Stimulated activated CD8-positive, alpha-beta memory T cell treated with anti-CD3 and anti-CD28 coated beads, Interleukin-12 subunit alpha, Interleukin-12 subunit beta, amount 100 ng/mL, for 4 hours (primary cell): ENCODE results near the gene MGMT.

Experiments
- DNase-seq: peaks from one replicate; pipeline ENCODE4 v3.0.0-alpha.2; 2020; ENCODE audit warnings: low read depth

MGMT gene

GRCh38 chr10:129654461-129654860 is 187.4 kb downstream of the MGMT start:
- no peak for DNase-seq

DNA sequence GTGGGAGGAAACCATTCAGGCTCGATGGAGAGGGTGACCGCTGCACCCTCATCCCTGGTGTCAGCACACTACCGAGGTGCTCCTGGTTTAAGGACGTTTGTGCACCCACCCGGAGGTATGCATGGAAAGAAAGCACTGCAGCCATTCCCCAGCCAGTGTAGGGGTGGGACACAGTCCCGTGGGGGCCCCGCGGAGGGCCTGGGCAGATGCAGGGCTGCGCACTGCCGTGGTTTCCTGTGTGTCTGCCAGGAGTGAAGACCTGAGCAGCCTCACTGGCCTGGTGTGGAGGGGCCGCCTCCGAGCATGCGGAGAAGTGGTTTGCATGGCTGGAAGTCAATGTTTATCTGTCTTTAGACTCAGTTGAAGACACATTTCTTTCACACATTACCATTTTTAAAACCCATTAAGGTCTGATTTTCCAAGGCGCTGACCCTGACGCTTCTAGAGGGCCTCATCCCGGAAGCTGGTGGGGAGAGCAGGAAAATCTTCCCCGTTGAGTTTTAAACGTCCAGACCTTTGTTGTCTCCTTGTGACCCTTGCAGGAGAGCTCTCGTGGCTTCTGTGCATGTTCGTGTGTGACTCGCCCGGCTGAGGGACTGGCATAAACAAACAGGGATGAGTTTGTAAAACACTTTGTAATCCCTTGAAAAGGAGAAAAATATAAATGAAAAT is 188.1 kb downstream of the MGMT start:
- DNase-seq, result no peak

GRCh38 chr10:129655679-129656031 is 188.6 kb downstream of the MGMT start:
- DNase-seq, result no peak

- no peak for DNase-seq
These were observed 189.6 kb downstream of the MGMT start for GRCh38 chr10:129656642-129657041.

DNA sequence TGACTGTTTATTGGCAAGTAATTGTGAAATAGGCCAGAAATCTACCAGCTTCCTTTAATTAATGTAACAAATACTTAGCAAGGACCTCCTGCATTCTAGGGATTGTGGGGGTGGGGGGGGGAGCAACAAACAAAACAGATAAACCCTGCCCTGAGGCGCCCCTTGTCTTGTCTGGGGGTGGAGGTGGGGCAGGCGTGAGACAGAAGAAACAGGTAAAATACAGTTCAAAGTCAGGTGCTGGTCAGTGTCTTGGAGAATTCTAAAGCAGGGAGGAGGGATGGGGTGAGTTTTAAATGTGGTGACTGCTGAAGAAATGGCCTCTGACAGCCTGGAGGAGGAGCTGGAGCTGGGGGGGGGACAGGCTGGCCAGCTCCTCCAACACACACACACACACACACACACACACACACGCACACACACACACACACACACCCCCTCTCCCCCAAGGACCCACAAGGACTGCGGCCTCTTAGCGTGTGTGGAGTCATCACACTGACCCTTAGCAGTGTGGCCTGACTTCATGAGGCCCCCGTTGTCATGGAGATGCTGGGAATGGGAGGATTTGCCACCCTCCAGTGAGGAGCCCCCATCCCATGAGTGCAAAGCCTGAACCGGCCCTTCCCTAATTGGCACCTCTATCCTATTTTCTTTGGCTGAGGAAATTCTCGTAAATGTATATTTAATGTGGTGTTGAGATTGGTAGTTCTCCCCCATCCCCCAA is 190.4 kb downstream of the MGMT start:
- no peak for DNase-seq

DNA sequence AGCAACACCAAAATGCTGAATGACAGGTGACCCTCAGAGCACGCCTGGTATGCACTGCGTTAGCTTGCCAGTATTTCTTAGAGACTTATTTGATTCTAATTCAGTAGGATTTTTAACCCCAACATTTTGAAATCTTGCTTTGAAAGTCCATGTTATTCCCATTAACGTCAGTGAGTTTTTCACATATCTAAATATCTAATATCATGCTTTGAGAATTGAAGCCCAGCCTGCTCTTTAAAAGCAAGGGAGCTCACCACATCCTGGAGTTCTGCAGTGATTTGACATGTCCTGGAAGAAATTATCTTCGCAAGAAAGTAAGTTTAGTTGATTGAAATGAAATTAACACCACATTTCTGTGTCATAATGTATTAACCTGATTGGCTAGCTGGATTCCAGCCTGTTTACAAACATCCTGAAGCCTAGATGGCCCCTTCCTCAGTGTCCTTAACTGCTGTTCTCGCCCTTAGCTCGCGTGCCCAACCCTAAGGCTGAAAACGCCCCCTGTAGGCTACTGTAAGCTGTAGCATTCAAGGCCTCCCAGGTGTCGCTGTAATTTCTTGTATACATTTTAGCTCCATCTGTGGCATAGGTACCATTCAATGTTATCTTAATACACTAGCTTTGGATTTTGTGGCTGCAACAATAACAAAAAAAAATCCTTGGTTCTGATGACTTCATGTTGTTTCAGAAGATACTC is 191.5 kb downstream of the MGMT start:
- DNase-seq, result no peak

DNA sequence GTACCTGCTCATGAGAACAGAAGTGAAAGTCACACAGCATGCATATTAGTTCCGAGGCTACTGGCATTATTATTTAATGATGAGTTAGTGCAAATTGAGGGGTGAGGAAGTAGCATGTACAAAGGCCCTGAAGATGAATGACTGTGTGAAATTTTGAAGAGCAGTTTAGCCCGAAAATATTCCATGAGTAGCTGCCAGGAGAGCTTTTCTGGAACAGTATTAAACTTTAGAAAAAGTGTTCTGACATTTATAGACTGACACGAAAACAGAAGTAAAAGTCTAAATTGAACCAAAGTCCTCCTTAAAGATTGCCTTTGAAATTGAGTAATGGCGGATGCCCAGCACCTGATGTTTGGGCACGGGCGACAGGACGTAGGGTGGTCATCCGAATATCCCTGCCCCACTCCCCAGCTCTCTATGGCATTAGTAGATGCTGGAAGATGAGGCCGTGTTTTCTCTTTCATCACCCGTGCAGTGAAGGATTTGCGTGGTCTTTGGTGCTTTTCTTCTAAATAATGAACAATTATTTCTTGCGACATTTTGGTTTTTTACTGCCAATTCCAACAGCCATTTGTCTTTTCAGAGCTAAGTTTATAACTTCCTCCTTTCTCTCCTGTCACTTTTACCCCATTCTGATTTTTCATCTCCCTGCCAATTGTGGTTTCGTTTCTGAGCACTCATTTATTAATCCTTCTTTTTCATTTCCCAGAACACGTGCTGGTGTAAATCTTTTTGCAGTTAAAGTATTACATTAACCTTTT is 192.6 kb downstream of the MGMT start:
- no peak for DNase-seq

DNA sequence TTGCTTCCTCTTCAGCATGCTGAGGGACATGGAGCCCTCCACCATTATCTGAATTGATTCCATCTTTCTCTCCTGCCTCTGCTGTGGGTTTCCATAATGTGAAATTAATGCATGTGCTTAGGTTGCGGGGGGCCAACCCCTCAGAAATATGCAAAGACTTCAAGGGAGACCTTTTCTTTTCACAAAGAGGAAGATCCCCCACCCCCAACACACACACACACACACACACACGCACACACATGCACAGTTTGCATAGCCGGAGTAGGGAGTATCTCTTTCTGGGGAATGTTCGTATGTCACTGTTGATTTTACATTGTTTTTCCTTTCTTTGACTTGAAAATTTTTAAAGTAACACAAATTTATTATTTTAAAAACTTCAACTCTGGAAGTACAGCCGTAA is 193.5 kb downstream of the MGMT start:
- no peak for DNase-seq

- DNase-seq, result no peak
These were observed 195.4 kb downstream of the MGMT start for GRCh38 chr10:129662426-129662825.

DNA sequence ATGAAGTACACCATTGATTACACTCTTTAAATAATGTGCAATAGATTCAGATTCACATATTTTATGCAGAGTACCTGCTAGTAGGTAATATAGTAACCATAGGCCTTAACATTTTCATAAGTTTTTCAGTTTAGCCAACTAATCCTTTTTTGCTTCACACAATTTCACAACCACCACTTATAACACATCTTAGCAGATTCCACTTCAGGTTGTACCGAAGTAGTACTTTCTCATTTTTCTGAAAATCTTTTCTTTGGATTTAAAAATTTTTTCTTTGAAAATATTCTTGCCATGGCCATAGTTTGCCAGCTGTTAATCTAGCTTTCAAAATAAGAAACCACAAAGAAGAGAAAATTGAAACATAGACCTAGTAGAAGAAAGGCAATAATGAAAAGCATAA is 203.1 kb downstream of the MGMT start:
- DNase-seq, result no peak

- no peak for DNase-seq
These were observed 206.3 kb downstream of the MGMT start for GRCh38 chr10:129673292-129673691.

DNA sequence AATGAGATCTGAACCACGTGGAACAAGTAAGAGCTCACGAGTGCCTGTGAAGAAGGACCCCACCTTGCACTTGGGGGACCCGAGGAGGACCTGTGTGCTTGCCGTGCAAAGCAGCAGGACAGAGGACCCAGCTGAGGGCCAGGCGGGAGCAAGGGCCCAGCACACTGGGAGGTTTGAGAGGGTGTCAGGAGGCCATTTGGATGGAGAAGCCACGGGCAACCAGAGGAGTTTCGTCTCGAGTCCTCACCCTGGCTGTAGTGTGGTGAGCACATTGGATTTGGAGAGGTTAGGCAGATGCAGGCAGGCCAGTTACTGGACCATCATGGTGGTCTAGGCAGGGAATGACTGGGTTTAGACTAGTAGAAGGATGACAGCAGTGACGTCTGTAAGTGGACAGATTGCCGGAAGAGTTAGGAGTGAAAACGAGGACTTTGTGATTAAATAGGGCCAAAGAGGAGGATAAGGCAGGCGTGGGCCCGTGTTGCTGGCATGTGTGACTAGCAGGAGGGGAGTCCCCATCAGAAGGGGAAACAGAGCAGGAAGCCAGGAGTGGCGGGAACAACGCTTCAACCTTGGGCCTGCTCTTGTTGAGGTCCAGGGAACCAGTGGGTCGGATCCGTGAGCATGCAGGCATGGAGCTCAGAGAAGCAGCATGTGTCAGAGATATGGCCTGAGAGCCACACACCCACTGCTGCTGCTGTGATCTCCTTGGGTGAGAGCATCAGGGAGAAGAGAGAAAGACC is 208.2 kb downstream of the MGMT start:
- DNase-seq, result no peak

- no peak for DNase-seq
These were observed 209.0 kb downstream of the MGMT start for GRCh38 chr10:129676014-129676413.

DNA sequence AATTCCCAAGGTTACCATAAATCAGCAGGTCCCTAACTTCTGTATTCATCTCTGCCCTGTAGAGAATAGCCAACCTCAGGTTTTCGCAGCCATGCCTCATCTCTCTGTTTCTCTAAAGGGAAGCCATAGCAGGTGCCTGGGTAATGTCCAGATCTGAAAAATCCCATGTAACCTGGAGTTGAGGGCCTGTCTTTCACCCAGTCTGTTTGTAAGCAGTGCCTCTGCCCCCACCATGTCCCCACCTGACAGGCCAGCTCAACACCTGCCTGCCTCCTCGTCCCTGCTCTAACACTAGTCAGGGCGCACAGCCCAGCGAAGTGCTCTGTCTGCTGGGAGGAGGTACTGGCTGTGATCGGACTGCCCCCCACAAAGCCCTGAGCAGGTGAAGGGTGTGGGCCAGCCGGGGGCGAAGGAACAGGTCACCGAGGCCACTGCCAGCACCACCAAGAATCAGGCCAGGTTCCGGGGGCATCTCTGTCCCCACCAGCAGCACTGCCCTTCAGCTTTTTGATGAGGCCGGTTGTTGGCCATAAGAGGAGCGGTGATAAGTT is 210.4 kb downstream of the MGMT start:
- DNase-seq, result no peak

DNA sequence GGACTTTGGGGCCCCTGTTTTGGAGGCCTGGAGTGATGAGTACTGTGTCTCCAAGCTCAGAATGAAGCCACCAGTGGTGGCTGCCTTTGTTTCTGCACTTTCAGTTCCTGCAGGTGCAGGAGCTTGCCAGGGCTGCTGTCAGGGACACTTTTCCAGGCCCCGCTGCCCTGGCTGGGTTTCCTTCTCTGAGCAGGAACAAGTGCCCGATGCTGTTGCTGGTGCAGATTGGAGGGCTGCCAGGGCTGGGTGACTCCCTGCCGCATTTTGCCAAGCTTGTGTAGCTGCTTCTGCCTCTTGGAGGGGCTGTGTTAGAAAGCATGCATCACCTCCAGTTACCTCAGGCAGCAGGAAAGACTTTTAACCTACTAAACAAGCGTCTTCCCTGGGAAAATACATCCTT is 211.1 kb downstream of the MGMT start:
- DNase-seq, result no peak

GRCh38 chr10:129679207-129679606 is 212.2 kb downstream of the MGMT start:
- no peak for DNase-seq

DNA sequence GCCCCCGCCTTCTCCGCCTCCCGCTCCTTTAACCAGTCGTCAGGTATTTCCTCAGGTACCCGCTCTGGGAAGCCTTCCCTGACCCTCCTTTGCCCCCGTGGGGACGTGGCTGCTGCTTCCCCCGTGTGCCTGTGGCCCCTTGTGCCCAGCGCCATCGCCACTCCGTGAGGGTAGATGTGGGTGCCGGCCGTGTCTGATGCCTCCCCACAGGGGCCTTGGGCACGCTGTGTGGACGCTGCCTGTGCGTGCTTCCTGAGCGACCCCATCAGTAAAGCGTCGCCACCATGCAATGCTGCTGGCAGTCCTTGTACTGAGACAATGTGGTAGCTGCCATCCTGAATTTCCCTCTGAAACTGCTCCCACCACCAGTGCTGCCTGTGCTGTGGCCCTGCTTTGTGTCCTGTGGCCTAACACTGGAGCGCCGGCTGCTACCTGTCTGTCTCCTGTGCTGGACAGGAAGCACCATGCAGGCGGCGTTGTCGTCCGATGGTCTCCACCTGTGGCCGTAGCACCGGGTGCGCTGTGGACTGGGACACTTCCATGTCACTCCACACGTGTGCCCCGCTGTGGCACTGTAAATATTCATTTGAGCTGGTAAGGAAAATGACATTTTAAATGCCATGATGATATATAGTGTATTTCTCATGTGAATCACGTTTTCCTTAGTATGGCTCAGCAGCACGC is 213.8 kb downstream of the MGMT start:
- DNase-seq, result no peak

DNA sequence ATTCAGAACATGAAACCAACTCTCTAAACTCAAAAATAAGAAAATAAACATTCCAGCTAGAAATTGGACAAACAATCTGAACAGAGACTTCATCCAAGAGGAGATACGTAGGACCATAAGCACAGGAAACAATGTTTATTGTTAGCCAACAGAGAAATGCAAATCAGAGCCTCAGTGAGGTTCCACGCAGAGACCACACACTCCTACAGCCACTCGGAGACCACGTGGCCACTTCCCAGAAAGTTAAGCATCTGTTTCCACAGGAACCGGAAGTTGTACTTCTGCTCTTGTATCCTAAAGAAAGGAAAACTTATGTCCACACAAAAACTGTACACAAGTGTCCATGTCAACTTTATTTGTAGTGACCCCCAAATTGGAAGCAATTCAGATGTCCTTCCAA is 214.8 kb downstream of the MGMT start:
- DNase-seq, result no peak

- no peak for DNase-seq
These were observed 216.5 kb downstream of the MGMT start for GRCh38 chr10:129683519-129683918.

GRCh38 chr10:129683920-129684319 is 216.9 kb downstream of the MGMT start:
- DNase-seq, result no peak

DNA sequence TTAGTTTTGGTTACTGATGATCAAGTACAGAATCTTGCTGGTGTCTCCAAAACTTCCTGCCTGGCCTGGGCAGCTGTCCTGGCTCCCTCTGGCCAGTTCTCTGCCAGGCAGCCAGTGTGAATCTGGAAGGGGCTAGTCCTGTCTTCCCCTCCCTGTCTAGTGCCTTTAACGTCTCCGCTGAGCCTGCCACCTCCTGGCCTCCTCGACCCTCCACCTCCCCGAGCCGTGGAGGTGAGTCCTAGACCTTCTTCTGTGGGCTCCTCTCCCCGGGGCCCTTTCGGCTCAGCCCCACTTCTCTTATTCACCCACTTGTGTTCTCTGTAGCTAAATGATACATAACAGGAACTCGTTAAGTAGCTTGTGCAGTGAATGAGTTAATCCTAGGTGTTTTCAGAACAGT is 218.2 kb downstream of the MGMT start:
- DNase-seq, result no peak
